H1 (cell line): ENCODE measurements around the gene MLN. TPM values are rescaled to one million over a fixed set of nuclear protein-coding genes. Genes with fewer than 3 reads are reported as not detected.

Experiments
- CTCF ChIA-PET: fragments of 300-600 bp; sonication (Branson Sonifier 250); formaldehyde crosslinking; loops from one replicate; lab custom pipeline; 2021; ENCODE audit not compliant: partially characterized antibody; lab: Charles Lee
- POLR2A ChIA-PET: fragments of 300-600 bp; sonication (Branson Sonifier 250); formaldehyde crosslinking; loops from one replicate; lab custom pipeline; 2021; ENCODE audit warnings: inconsistent platforms; ENCODE audit not compliant: partially characterized antibody; lab: Charles Lee
- DNase-seq, 2 experiments: peaks; one replicate each; pipeline versions ENCODE4 v3.0.0 to v3.0.0-alpha.2; 2010 to 2022; ENCODE audit warnings: low spot score in 2 of 2, low read depth in 1 of 2, mixed read lengths in 1 of 2
- FAIRE-seq: peaks from 2 replicates; lab custom pipeline; 2011; peaks lifted over from hg19 to GRCh38; lab: Jason Lieb, UNC
- H2AFZ ChIP-seq: 2 replicates; pipeline ENCODE4 v1.8.1; 2012; ENCODE audit warnings: low read length, inconsistent platforms
- H2AK5ac ChIP-seq: 2 replicates; pipeline ENCODE4 v1.6.1; 2013; ENCODE audit warnings: low read depth, low read length
- H2BK120ac ChIP-seq: replicated peaks from 2 replicates; pipeline ENCODE3; 2013; ENCODE audit warnings: low read depth, low read length, inconsistent platforms
- H2BK12ac ChIP-seq: 2 replicates; pipeline ENCODE4 v1.6.1; 2013; ENCODE audit warnings: low read depth, low read length
- H2BK15ac ChIP-seq: 2 replicates; pipeline ENCODE4 v1.6.1; 2013; ENCODE audit warnings: low read length
- H2BK20ac ChIP-seq: 2 replicates; pipeline ENCODE4 v1.6.1; 2013; ENCODE audit warnings: low read length
- H2BK5ac ChIP-seq: 2 replicates; pipeline ENCODE4 v1.6.1; 2013; ENCODE audit warnings: low read depth, low read length
- H3K14ac ChIP-seq: 2 replicates; pipeline ENCODE4 v1.6.1; 2013; ENCODE audit warnings: inconsistent platforms; ENCODE audit not compliant: insufficient read length
- H3K18ac ChIP-seq: 2 replicates; pipeline ENCODE4 v1.6.1; 2013; ENCODE audit warnings: low read length; ENCODE audit errors: extremely low read depth
- H3K23ac ChIP-seq: 2 replicates; pipeline ENCODE4 v1.6.1; 2013; ENCODE audit warnings: inconsistent platforms; ENCODE audit not compliant: insufficient read length
- H3K23me2 ChIP-seq: 2 replicates; pipeline ENCODE4 v1.6.1; 2013; ENCODE audit warnings: low read depth, low read length
- H3K27ac ChIP-seq: 2 replicates; pipeline ENCODE4 v1.6.1; 2011; ENCODE audit warnings: low read depth, low read length, inconsistent platforms
- H3K27me3 ChIP-seq, 4 experiments: replicated peaks in 1 of 4; 1 replicate in 1 of 4; 2 replicates in 3 of 4; pipeline versions ENCODE4 v1.6.1 to v1.8.1; 2011 to 2013; ENCODE audit warnings: low read length in 3 of 4, mild to moderate bottlenecking in 3 of 4, inconsistent platforms in 2 of 4, mixed read lengths in 2 of 4, moderate library complexity in 1 of 4; ENCODE audit not compliant: control insufficient read depth in 3 of 4, insufficient read depth in 3 of 4; ENCODE audit errors: extremely low read depth in 1 of 4
- H3K36me3 ChIP-seq, 4 experiments: 2 replicates each; pipeline versions ENCODE4 v1.6.1 to v1.8.1; 2011 to 2013; ENCODE audit warnings: mild to moderate bottlenecking in 4 of 4, low read length in 3 of 4, moderate library complexity in 2 of 4, control low read depth in 1 of 4, inconsistent platforms in 1 of 4; ENCODE audit not compliant: insufficient read depth in 4 of 4, control insufficient read depth in 2 of 4
- H3K4ac ChIP-seq: replicated peaks from 2 replicates; pipeline ENCODE3; 2013; ENCODE audit warnings: low read length, low read depth, mixed read lengths, inconsistent platforms; ENCODE audit not compliant: insufficient read length
- H3K4me1 ChIP-seq, 4 experiments: replicated peaks in 1 of 4; 1 replicate in 1 of 4; 2 replicates in 3 of 4; pipeline versions ENCODE4 v1.6.1 to v1.8.1; 2011 to 2013; ENCODE audit warnings: low read length in 3 of 4, inconsistent platforms in 2 of 4, mixed read lengths in 1 of 4; ENCODE audit not compliant: insufficient read depth in 4 of 4, control insufficient read depth in 3 of 4
- H3K4me2 ChIP-seq, 2 experiments: 2 replicates each; pipeline versions ENCODE4 v1.6.1 to v1.8.1; 2011 to 2013; ENCODE audit warnings: low read depth in 2 of 2, low read length in 2 of 2, control low read depth in 1 of 2, inconsistent platforms in 1 of 2, mild to moderate bottlenecking in 1 of 2; ENCODE audit not compliant: insufficient read depth in 1 of 2
- H3K4me3 ChIP-seq, 4 experiments: fragments of 200-600, 300-600 bp in 1 of 4; sonication (generic), shearing (Covaris generic), sonication (Bioruptor Twin) in 1 of 4; 2 replicates each; pipeline versions ENCODE4 v1.5.1 to v1.8.1; 2011 to 2016; ENCODE audit warnings: low read length in 4 of 4, low read depth in 3 of 4, control low read depth in 2 of 4, inconsistent platforms in 2 of 4, mild to moderate bottlenecking in 2 of 4, mixed read lengths in 1 of 4, moderate library complexity in 1 of 4; ENCODE audit not compliant: insufficient read depth in 2 of 4; ENCODE audit errors: extremely low read depth in 1 of 4
- H3K56ac ChIP-seq: replicated peaks from 2 replicates; pipeline ENCODE3; 2013; ENCODE audit warnings: low read depth, mild to moderate bottlenecking, mixed read lengths, low read length, inconsistent platforms; ENCODE audit not compliant: insufficient read length
- H3K79me1 ChIP-seq: 2 replicates; pipeline ENCODE4 v1.6.1; 2013; ENCODE audit warnings: low read depth, low read length, control low read depth
- H3K79me2 ChIP-seq, 2 experiments: 2 replicates each; pipeline versions ENCODE4 v1.6.1 to v1.8.1; 2012 to 2013; ENCODE audit warnings: low read length in 2 of 2, mild to moderate bottlenecking in 2 of 2, inconsistent platforms in 1 of 2; ENCODE audit not compliant: insufficient read depth in 2 of 2, control insufficient read depth in 1 of 2
- H3K9ac ChIP-seq, 4 experiments: replicated peaks in 1 of 4; 1 replicate in 1 of 4; 2 replicates in 3 of 4; pipeline versions ENCODE4 v1.6.1 to v1.8.1; 2011 to 2013; ENCODE audit warnings: low read depth in 3 of 4, low read length in 3 of 4, control low read depth in 2 of 4, mild to moderate bottlenecking in 2 of 4, moderate library complexity in 2 of 4, inconsistent platforms in 1 of 4; ENCODE audit errors: extremely low read depth in 1 of 4
- H3K9me3 ChIP-seq, 2 experiments: 2 replicates each; pipeline versions ENCODE4 v1.6.1 to v1.8.1; 2012 to 2013; ENCODE audit warnings: mild to moderate bottlenecking in 2 of 2, moderate library complexity in 2 of 2, control low read depth in 1 of 2, inconsistent platforms in 1 of 2, low read depth in 1 of 2, low read length in 1 of 2, mixed read lengths in 1 of 2; ENCODE audit not compliant: insufficient read depth in 2 of 2
- H4K20me1 ChIP-seq, 2 experiments: replicated peaks in 1 of 2; 2 replicates each; pipeline versions ENCODE3 to v1.8.1; 2011 to 2013; ENCODE audit warnings: inconsistent platforms in 2 of 2, low read length in 2 of 2, mild to moderate bottlenecking in 1 of 2; ENCODE audit not compliant: insufficient read depth in 2 of 2, control insufficient read depth in 1 of 2
- H4K5ac ChIP-seq: 2 replicates; pipeline ENCODE4 v1.6.1; 2013; ENCODE audit warnings: low read length, low read depth, mixed read lengths, inconsistent platforms; ENCODE audit not compliant: insufficient read length
- H4K8ac ChIP-seq: 2 replicates; pipeline ENCODE4 v1.8.0; 2013; ENCODE audit warnings: mild to moderate bottlenecking, moderate library complexity, low read length, inconsistent platforms; ENCODE audit not compliant: insufficient read depth; ENCODE audit errors: extremely low read depth
- H4K91ac ChIP-seq: replicated peaks from 2 replicates; pipeline ENCODE3; 2013; ENCODE audit warnings: low read length, mixed read lengths, inconsistent platforms; ENCODE audit not compliant: insufficient read length
- E2F6 ChIP-seq: IDR thresholded peaks from 2 replicates; pipeline ENCODE4 v1.6.1; 2012; ENCODE audit warnings: inconsistent platforms
- KDM4A ChIP-seq: IDR thresholded peaks from one replicate; pipeline ENCODE4 v1.7.1; 2012; ENCODE audit warnings: low read depth, mild to moderate bottlenecking, moderate library complexity, low read length, inconsistent platforms; ENCODE audit not compliant: severe bottlenecking
- RXRA ChIP-seq: IDR thresholded peaks from 2 replicates; pipeline ENCODE4 v1.6.1; 2011; ENCODE audit warnings: low read depth, mild to moderate bottlenecking, low read length, moderate library complexity; ENCODE audit not compliant: insufficient read depth
- WGBS, 2 experiments: shearing (Covaris generic) in 1 of 2; methylation state at CpG; one replicate each; pipeline versions ENCODE4 v1.1.6 to v1.1.7; 2013 to 2015; ENCODE audit warnings: low lambda C conversion rate in 2 of 2, mixed read lengths in 2 of 2, inconsistent platforms in 1 of 2, low coverage in 1 of 2, missing lambda C conversion rate in 1 of 2; ENCODE audit not compliant: insufficient replicate concordance in 2 of 2, insufficient coverage in 1 of 2, insufficient read length in 1 of 2; ENCODE audit errors: extremely low coverage in 1 of 2, missing lambda C conversion rate in 1 of 2; 5-methylcytosine and 5-hydroxymethylcytosine counted together
- polyA plus RNA-seq, 7 experiments: library from polyadenylated mRNA; depleted of rRNA in 3 of 7; stranded (reverse) in 5 of 7; unstranded in 2 of 7; fragments of >200 nt in 5 of 7; fragments of 200-250 nt in 2 of 7; gene quantifications; 1 replicate in 5 of 7; 2 replicates in 1 of 7; 4 replicates in 1 of 7; pipeline versions ENCODE4 v1.2.1 to v1.2.3, GENCODE V29; 2011 to 2013; ENCODE audit warnings: missing spikeins in 2 of 7, mixed read lengths in 2 of 7
- total RNA-seq: library from RNA; stranded (reverse); fragmentation: NEBNext Ultra II Directional; extraction: Animal tissue kit (Norgen Biotek cat#: 25700); gene quantifications from 2 replicates; pipeline ENCODE4 v1.2.1, GENCODE V29; 2021

MLN gene
- total and polyA plus RNA-seq, 2 of the 8 experiments (the other 6 are each of a cell fraction or from before 2014, with no cell fraction given) = not detected

- H3K23ac ChIP-seq = no peak overlapping the region
- ChIA-PET POLR2A (interaction anchor here (0.8 to 4.5 kb wide), 10 partner anchors 8 to 231 kb away, joined by 3 to 39 read pairs (median 3); no protein-coding TSS in a partner anchor), CTCF (interaction anchor here (0.8 to 2.2 kb wide), 14 partner anchors 8 to 354 kb away, joined by 3 to 11 read pairs (median 5); partner anchors contain the start of gene MLN)
- H3K18ac ChIP-seq = peak overlapping the region; percentile 62
- peak overlapping the region; percentile 34 for H3K56ac ChIP-seq
- H3K9ac ChIP-seq = peak overlapping the region; percentile 70 to 84 (median 80)
- no peak overlapping the region for H2AK5ac ChIP-seq
- DNase-seq = no peak
- peak overlapping the region; percentile 76 for H3K27ac ChIP-seq
- H4K5ac ChIP-seq = peak overlapping the region; percentile 73
- no peak overlapping the region for H3K14ac ChIP-seq
- peaks cover 11 to 45% of the 10 kb centered on the region in 2 experiments for H3K79me2 ChIP-seq
- H2BK120ac ChIP-seq = no peak overlapping the region
- H4K8ac ChIP-seq = peak overlapping the region; percentile 95
- peaks cover 8% of the 10 kb centered on the region for H3K79me1 ChIP-seq
- H3K4ac ChIP-seq = no peak overlapping the region
- no peaks in the 10 kb centered on the region for H3K9me3 ChIP-seq
- H3K4me2 ChIP-seq = peak overlapping the region; percentile 83 to 93
- H3K4me1 ChIP-seq = peaks cover 18 to 60% (median 27%) of the 10 kb centered on the region in 4 experiments
- no peaks in the 10 kb centered on the region for H3K27me3 ChIP-seq
- 1% methylated on average over 43 of the region's 53 CpGs; no CpG with 5 or more reads in 1 of the 2 experiments for WGBS, 2 experiments
- peaks cover 2% of the 10 kb centered on the region for H3K23me2 ChIP-seq
- peak overlapping the region; percentile 59 to 94 (median 74) for H3K4me3 ChIP-seq
- H2BK12ac ChIP-seq = 0 out of 2 replicates have a peak overlapping the region, but pooled peaks have one; percentile 72
- H2BK20ac ChIP-seq = no peak overlapping the region
- peaks cover 0 to 2% of the 10 kb centered on the region in 2 experiments for H4K20me1 ChIP-seq
- H3K36me3 ChIP-seq = peaks cover 8 to 25% (median 15%) of the 10 kb centered on the region in 4 experiments
- H4K91ac ChIP-seq = peak overlapping the region; percentile 36
- H2BK5ac ChIP-seq = peak overlapping the region; percentile 81
- H2BK15ac ChIP-seq = no peak overlapping the region; the same call in 1 of the 2 replicates
- no peak for FAIRE-seq
- no peak overlapping the region for H2AFZ ChIP-seq
- peak; percentile 17 for TF ChIP-seq KDM4A
- TF ChIP-seq RXRA = no peak
- TF ChIP-seq E2F6 = no peak; the same call in 1 of the 2 replicates
Measured at GRCh38 chr6:33787954-33788693, 15.7 kb downstream of the MLN start.
